ENCODE data around the gene HAUS8.

DNA sequence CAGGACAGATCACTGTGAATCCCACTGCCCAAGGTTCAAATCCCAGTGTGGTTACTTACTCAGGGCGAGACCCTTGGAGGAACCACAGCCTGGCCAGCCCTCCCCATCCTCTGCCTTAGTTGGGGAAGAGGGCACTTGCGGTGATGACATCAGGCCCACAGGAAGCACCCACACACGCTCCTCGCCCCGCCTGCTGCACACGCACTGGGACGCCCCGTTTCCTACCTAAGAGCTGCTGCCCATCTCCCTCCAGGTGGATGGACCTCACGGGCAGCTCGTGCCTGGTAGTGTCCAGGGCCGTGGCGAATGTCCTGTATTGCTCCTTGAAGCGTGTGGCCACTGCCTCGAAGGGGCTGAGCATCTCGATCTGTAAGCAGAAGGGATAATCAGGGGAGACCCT is 19.6 kb downstream of the HAUS8 start:
- no peak for TF ChIP-seq EZH2 (optimal IDR thresholded peaks at IDR 0.05; ENCODE audit: low read depth, low read length)
- TF ChIP-seq, protein P1, sequence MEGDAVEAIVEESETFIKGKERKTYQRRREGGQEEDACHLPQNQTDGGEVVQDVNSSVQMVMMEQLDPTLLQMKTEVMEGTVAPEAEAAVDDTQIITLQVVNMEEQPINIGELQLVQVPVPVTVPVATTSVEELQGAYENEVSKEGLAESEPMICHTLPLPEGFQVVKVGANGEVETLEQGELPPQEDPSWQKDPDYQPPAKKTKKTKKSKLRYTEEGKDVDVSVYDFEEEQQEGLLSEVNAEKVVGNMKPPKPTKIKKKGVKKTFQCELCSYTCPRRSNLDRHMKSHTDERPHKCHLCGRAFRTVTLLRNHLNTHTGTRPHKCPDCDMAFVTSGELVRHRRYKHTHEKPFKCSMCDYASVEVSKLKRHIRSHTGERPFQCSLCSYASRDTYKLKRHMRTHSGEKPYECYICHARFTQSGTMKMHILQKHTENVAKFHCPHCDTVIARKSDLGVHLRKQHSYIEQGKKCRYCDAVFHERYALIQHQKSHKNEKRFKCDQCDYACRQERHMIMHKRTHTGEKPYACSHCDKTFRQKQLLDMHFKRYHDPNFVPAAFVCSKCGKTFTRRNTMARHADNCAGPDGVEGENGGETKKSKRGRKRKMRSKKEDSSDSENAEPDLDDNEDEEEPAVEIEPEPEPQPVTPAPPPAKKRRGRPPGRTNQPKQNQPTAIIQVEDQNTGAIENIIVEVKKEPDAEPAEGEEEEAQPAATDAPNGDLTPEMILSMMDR (IDR thresholded peaks at IDR 0.05; ENCODE audit: low read length) = no peak

Data from MM.1S (cell line).